Epithelial cell of esophagus (primary cell): ENCODE data around the gene TUBA4B.
A peak's percentile ranks its signal among the peaks of the same experiment; 100 is the strongest.
"Not testable (repeated sequence)": the region's sequence is repeated elsewhere in the genome, so short reads cannot be mapped to it uniquely, and the experiment has no call there.

Experiments used
- DNase-seq: peaks from one replicate; pipeline ENCODE4 v3.0.0; 2010; ENCODE audit warnings: low read depth
- H3K4me3 ChIP-seq: 2 replicates; pipeline ENCODE4 v1.5.1; 2011; ENCODE audit warnings: mild to moderate bottlenecking, low read length, control low read depth
- CTCF ChIP-seq: IDR thresholded peaks from 2 replicates; pipeline ENCODE4 v1.5.1; 2011; ENCODE audit warnings: low read depth, mild to moderate bottlenecking, low read length, control low read depth, inconsistent platforms; ENCODE audit not compliant: insufficient read depth; ENCODE audit errors: missing control alignments

TUBA4B gene

GRCh38 chr2:219300022-219300421 lies 47.0 kb downstream of the TUBA4B start:
- no peak for TF ChIP-seq CTCF
- DNase-seq = no peak
- H3K4me3 ChIP-seq = no peak overlapping the region

- no peak for TF ChIP-seq CTCF
- no peak for DNase-seq
- H3K4me3 ChIP-seq = no peak overlapping the region
Observed at GRCh38 chr2:219302412-219302968, 49.4 kb downstream of the TUBA4B start.

- no peak overlapping the region for H3K4me3 ChIP-seq
- DNase-seq = no peak
- no peak for TF ChIP-seq CTCF
Observed at GRCh38 chr2:219304223-219304622, 51.2 kb downstream of the TUBA4B start.

- TF ChIP-seq CTCF = no peak
- no peak for DNase-seq
- no peak overlapping the region for H3K4me3 ChIP-seq
Observed at GRCh38 chr2:219306047-219306446, 53.0 kb downstream of the TUBA4B start.

GRCh38 chr2:219308142-219309101 lies 55.4 kb downstream of the TUBA4B start:
- H3K4me3 ChIP-seq = no peak overlapping the region
- peak; percentile 69 for DNase-seq
- no peak for TF ChIP-seq CTCF

GRCh38 chr2:219309278-219309677 lies 56.2 kb downstream of the TUBA4B start, which contains the start of gene PTPRN:
PTPRN (minus strand) TSS chr2:219309401; CDS start chr2:219309332, 69 bp downstream.
- DNase-seq = no peak
- TF ChIP-seq CTCF = no peak
- no peak within 1 kb of the TSS for H3K4me3 ChIP-seq

- not testable (repeated sequence) for DNase-seq, H3K4me3 ChIP-seq
Observed at GRCh38 chr2:219312683-219313263, 59.7 kb downstream of the TUBA4B start.
